Endothelial cell of umbilical vein (primary cell): ENCODE results near the gene PITPNM1.

ENCODE experiments used
- EZH2 ChIP-seq: IDR thresholded peaks from 2 replicates; pipeline ENCODE4 v1.6.1; 2012; ENCODE audit warnings: borderline replicate concordance, low read depth, mild to moderate bottlenecking, moderate library complexity, low read length, inconsistent platforms; ENCODE audit not compliant: severe bottlenecking
- FOS ChIP-seq: IDR thresholded peaks from 2 replicates; pipeline ENCODE4 v1.6.1; 2011; ENCODE audit warnings: mild to moderate bottlenecking, low read length, moderate library complexity, borderline replicate concordance; ENCODE audit not compliant: insufficient read depth
- GATA2 ChIP-seq: IDR thresholded peaks from 2 replicates; pipeline ENCODE4 v1.7.0; 2011; ENCODE audit warnings: low read depth, mild to moderate bottlenecking, moderate library complexity, mixed read lengths, low read length; ENCODE audit not compliant: insufficient read length, insufficient read depth
- JUN ChIP-seq: IDR thresholded peaks from 2 replicates; pipeline ENCODE4 v1.6.1; 2011; ENCODE audit warnings: borderline replicate concordance, low read depth; ENCODE audit not compliant: insufficient read length, insufficient read depth
- MYC ChIP-seq: IDR thresholded peaks from one replicate; pipeline ENCODE4 v1.6.1; 2011; ENCODE audit warnings: mild to moderate bottlenecking, low read depth, low read length
- POLR2A ChIP-seq: IDR thresholded peaks from 2 replicates; pipeline ENCODE4 v1.6.1; 2012; ENCODE audit warnings: low read depth, mild to moderate bottlenecking, control low read depth, low read length
- POLR2AphosphoS5 ChIP-seq: IDR thresholded peaks from 2 replicates; pipeline ENCODE4 v1.6.1; 2012; ENCODE audit warnings: low read depth, mild to moderate bottlenecking, control low read depth, low read length, moderate library complexity; ENCODE audit not compliant: insufficient read depth
- TF ChIP-seq, protein P1 (sequence below), 2 donors: IDR thresholded peaks; 1 replicate in 1 of 2; 2 replicates in 1 of 2; pipeline ENCODE4 v1.5.1; 2011; ENCODE audit warnings: low read length in 2 of 2, mild to moderate bottlenecking in 2 of 2, moderate library complexity in 2 of 2, control low read depth in 1 of 2, inconsistent platforms in 1 of 2, low read depth in 1 of 2; ENCODE audit not compliant: insufficient read depth in 1 of 2; ENCODE audit errors: extremely low read depth in 1 of 2
- TF ChIP-seq, protein P2 (sequence below): IDR thresholded peaks from 2 replicates; pipeline ENCODE4 v1.6.1; 2011; ENCODE audit not compliant: insufficient read depth, insufficient read length

DNA sequence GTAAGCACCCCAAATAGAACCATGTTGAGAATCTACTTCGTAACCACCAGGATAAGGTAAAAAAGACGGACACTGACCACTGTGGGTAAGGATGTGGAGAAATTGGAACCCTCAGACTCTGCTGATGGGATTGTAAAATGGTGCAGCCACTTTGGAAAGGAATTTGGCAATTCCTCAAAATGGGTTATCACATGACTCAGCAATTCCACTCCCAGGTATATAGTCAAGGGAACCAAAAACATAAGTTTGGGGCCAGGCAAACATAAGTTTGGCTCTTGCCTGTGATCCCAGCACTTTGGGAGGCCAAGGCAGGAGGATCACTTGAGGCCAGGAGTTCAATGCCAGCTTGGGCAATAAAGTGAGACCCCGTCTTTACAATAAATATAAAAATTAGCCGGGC lies 23.2 kb upstream of the PITPNM1 start:
- TF ChIP-seq POLR2A = no peak
- TF ChIP-seq MYC = no peak
- TF ChIP-seq, protein P1, sequence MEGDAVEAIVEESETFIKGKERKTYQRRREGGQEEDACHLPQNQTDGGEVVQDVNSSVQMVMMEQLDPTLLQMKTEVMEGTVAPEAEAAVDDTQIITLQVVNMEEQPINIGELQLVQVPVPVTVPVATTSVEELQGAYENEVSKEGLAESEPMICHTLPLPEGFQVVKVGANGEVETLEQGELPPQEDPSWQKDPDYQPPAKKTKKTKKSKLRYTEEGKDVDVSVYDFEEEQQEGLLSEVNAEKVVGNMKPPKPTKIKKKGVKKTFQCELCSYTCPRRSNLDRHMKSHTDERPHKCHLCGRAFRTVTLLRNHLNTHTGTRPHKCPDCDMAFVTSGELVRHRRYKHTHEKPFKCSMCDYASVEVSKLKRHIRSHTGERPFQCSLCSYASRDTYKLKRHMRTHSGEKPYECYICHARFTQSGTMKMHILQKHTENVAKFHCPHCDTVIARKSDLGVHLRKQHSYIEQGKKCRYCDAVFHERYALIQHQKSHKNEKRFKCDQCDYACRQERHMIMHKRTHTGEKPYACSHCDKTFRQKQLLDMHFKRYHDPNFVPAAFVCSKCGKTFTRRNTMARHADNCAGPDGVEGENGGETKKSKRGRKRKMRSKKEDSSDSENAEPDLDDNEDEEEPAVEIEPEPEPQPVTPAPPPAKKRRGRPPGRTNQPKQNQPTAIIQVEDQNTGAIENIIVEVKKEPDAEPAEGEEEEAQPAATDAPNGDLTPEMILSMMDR (IDR thresholded peaks at IDR 0.05; ENCODE audit: extremely low read depth in 1 of 2, insufficient read depth in 1 of 2, low read depth in 1 of 2, low read length in 2 of 2) = no peak
- no peak for TF ChIP-seq POLR2AphosphoS5
- TF ChIP-seq EZH2 = no peak
- TF ChIP-seq, protein P2, sequence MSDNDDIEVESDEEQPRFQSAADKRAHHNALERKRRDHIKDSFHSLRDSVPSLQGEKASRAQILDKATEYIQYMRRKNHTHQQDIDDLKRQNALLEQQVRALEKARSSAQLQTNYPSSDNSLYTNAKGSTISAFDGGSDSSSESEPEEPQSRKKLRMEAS = no peak
- no peak for TF ChIP-seq FOS
- no peak for TF ChIP-seq JUN
- no peak for TF ChIP-seq GATA2
